OCI-LY7 (cell line): ENCODE data around the gene USP22. TPM values are rescaled to one million over a fixed set of nuclear protein-coding genes. Genes with fewer than 3 reads are reported as not detected.

ENCODE experiments used
- BruUV-seq: library from RNA; stranded (reverse); fragments of 400-500 nt; replicated peaks from 2 replicates; lab custom pipeline; 2021; lab: Mats Ljungman, UMichigan
- CTCF ChIA-PET: fragments of 300-600 bp; sonication (Branson Sonifier 250); formaldehyde crosslinking; loops from one replicate; lab custom pipeline; 2022; ENCODE audit warnings: antibody characterized with exemption; ENCODE audit not compliant: unreplicated experiment; lab: Charles Lee
- POLR2A ChIA-PET: fragments of 300-600 bp; sonication (Branson Sonifier 250); formaldehyde crosslinking; loops from one replicate; lab custom pipeline; 2022; ENCODE audit warnings: antibody characterized with exemption; lab: Charles Lee
- DNase-seq: peaks from one replicate; pipeline ENCODE4 v3.0.0-alpha.2; 2015; ENCODE audit warnings: low spot score
- H2AFZ ChIP-seq: fragments of 200-600 bp; sonication (generic), shearing (Covaris generic); 2 replicates; pipeline ENCODE4 v1.6.1; 2014; ENCODE audit warnings: mild to moderate bottlenecking, antibody characterized with exemption, low read length, moderate library complexity
- H3K27ac ChIP-seq: fragments of 200-600 bp; sonication (generic); 2 replicates; pipeline ENCODE4 v1.5.1; 2014; ENCODE audit warnings: mixed run types, low read depth, mild to moderate bottlenecking, moderate library complexity, low read length, inconsistent platforms; ENCODE audit not compliant: poor library complexity, severe bottlenecking
- H3K36me3 ChIP-seq: fragments of 200-600 bp; sonication (generic); 2 replicates; pipeline ENCODE4 v1.6.1; 2014; ENCODE audit warnings: mild to moderate bottlenecking, antibody characterized with exemption, low read length, moderate library complexity, mixed read lengths; ENCODE audit not compliant: insufficient read depth
- H3K4me1 ChIP-seq: fragments of 200-600 bp; sonication (generic); 2 replicates; pipeline ENCODE4 v1.5.1; 2014; ENCODE audit warnings: mild to moderate bottlenecking, low read length; ENCODE audit not compliant: insufficient read depth, poor library complexity, severe bottlenecking
- H3K4me2 ChIP-seq: fragments of 200-600 bp; sonication (generic); 2 replicates; pipeline ENCODE4 v1.6.1; 2014; ENCODE audit warnings: mild to moderate bottlenecking, low read length
- H3K4me3 ChIP-seq: fragments of 200-600 bp; sonication (generic); 2 replicates; pipeline ENCODE4 v1.5.1; 2014; ENCODE audit warnings: mild to moderate bottlenecking, low read depth, low read length; ENCODE audit not compliant: poor library complexity, severe bottlenecking
- H3K79me2 ChIP-seq: fragments of 200-600 bp; sonication (generic); 2 replicates; pipeline ENCODE4 v1.6.1; 2016; ENCODE audit warnings: low read depth, mild to moderate bottlenecking, low read length, moderate library complexity, mixed read lengths; ENCODE audit not compliant: insufficient read depth
- H3K9me2 ChIP-seq: fragments of 200-600 bp; sonication (generic); 2 replicates; pipeline ENCODE4 v1.6.1; 2016; ENCODE audit warnings: mild to moderate bottlenecking, low read length, mixed read lengths; ENCODE audit not compliant: insufficient read depth
- H3K9me3 ChIP-seq: fragments of 200-600 bp; sonication (generic); 2 replicates; pipeline ENCODE4 v1.6.1; 2014; ENCODE audit warnings: mild to moderate bottlenecking, mixed run types, low read length, mixed read lengths
- H4K20me1 ChIP-seq: fragments of 200-600 bp; sonication (generic); 2 replicates; pipeline ENCODE4 v1.6.1; 2014; ENCODE audit warnings: mild to moderate bottlenecking, antibody characterized with exemption, low read length, moderate library complexity, mixed read lengths; ENCODE audit not compliant: insufficient read depth
- CTCF ChIP-seq: fragments of 200-600 bp; sonication (generic); conservative IDR thresholded peaks from 2 replicates; pipeline ENCODE4 v1.5.1; 2014; ENCODE audit warnings: mild to moderate bottlenecking, antibody characterized with exemption, low read length, moderate library complexity, mixed read lengths
- EZH2phosphoT487 ChIP-seq: fragments of 200-600 bp; sonication (generic); IDR thresholded peaks from 2 replicates; pipeline ENCODE4 v1.6.1; 2018; ENCODE audit warnings: low read depth, borderline replicate concordance, mild to moderate bottlenecking, mixed run types, antibody characterized with exemption, low read length, moderate library complexity, mixed read lengths
- intact Hi-C: fragments of 100-400 bp; cut with micrococcal nuclease; formaldehyde crosslinking; loops from one replicate; pipeline ENCODE4 v1.10.0; 2022; ENCODE audit not compliant: unreplicated experiment
- total RNA-seq, 2 experiments: library from RNA; depleted of rRNA in 1 of 2; stranded (reverse); fragments of >200 nt in 1 of 2; shearing (Covaris generic) in 1 of 2; gene quantifications; 2 replicates each; pipeline ENCODE4 v1.2.3, GENCODE V29; 2014 to 2022

Gene USP22
- total RNA-seq, 2 experiments from 2014 or later = 180 to 302 TPM

- DNase-seq = no peak
- BruUV-seq = no TSS peak
- Histone ChIP-seq H3K4me3 (no peak overlapping the region), H2AFZ (no peak overlapping the region), H3K4me2 (no peak overlapping the region), H3K9me3 (no peaks in the 10 kb centered on the region), H3K4me1 (no peaks in the 10 kb centered on the region), H3K36me3 (no peaks in the 10 kb centered on the region), H3K9me2 (no peaks in the 10 kb centered on the region), H3K79me2 (no peaks in the 10 kb centered on the region), H3K27ac (no peak overlapping the region), H4K20me1 (no peaks in the 10 kb centered on the region)
- CTCF ChIA-PET = no interaction called here
- intact Hi-C loops = no loop called here
- POLR2A ChIA-PET = interaction anchor here (0.6 kb wide), 1 partner anchor 292 kb away, joined by 3 read pairs; no protein-coding TSS in a partner anchor
- no peak for TF ChIP-seq EZH2phosphoT487
- TF ChIP-seq CTCF = no peak
Observed at GRCh38 chr17:20975566-20975965, 67.2 kb downstream of the USP22 start.

- no peaks in the 10 kb centered on the region for H4K20me1 ChIP-seq
- TF ChIP-seq EZH2phosphoT487 (no peak), CTCF (no peak)
- ChIA-PET POLR2A (no interaction called here), CTCF (no interaction called here)
- no peak overlapping the region for H3K4me3 ChIP-seq
- H3K4me1 ChIP-seq = no peaks in the 10 kb centered on the region
- BruUV-seq = no TSS peak
- H3K4me2 ChIP-seq = no peak overlapping the region
- H3K9me3 ChIP-seq = no peaks in the 10 kb centered on the region
- no peak for DNase-seq
- intact Hi-C loops = no loop called here
- H2AFZ ChIP-seq = no peak overlapping the region
- no peak overlapping the region for H3K27ac ChIP-seq
- no peaks in the 10 kb centered on the region for H3K36me3 ChIP-seq
- H3K9me2 ChIP-seq = no peaks in the 10 kb centered on the region
- no peaks in the 10 kb centered on the region for H3K79me2 ChIP-seq
Observed at GRCh38 chr17:20970329-20970728, 72.5 kb downstream of the USP22 start.

GRCh38 chr17:20968913-20969616 is 73.7 kb downstream of the USP22 start:
- H3K9me2 ChIP-seq = no peaks in the 10 kb centered on the region
- H3K79me2 ChIP-seq = no peaks in the 10 kb centered on the region
- no peak overlapping the region for H3K27ac ChIP-seq
- intact Hi-C loops = no loop called here
- H3K4me3 ChIP-seq = no peak overlapping the region
- no peaks in the 10 kb centered on the region for H3K9me3 ChIP-seq
- H3K36me3 ChIP-seq = no peaks in the 10 kb centered on the region
- DNase-seq = no peak
- ChIA-PET CTCF (no interaction called here), POLR2A (no interaction called here)
- H2AFZ ChIP-seq = no peak overlapping the region
- TF ChIP-seq EZH2phosphoT487 = no peak
- no peak for TF ChIP-seq CTCF
- H3K4me1 ChIP-seq = no peaks in the 10 kb centered on the region
- BruUV-seq = no TSS peak
- H4K20me1 ChIP-seq = no peaks in the 10 kb centered on the region
- H3K4me2 ChIP-seq = no peak overlapping the region
